SK-N-MC (cell line): Measurements from ENCODE around the gene ADAMTS6.

Experiments
- EZH2 ChIP-seq: fragments of 200-600 bp; sonication (generic); IDR thresholded peaks from one replicate; pipeline ENCODE4 v1.6.1; 2017; ENCODE audit warnings: antibody characterized with exemption
- FOXP2 ChIP-seq: optimal IDR thresholded peaks from 2 replicates; pipeline ENCODE3; 2011; ENCODE audit warnings: mild to moderate bottlenecking, moderate library complexity; ENCODE audit not compliant: insufficient read depth; ENCODE audit errors: extremely low read length, control extremely low read depth
- POLR2AphosphoS5 ChIP-seq: IDR thresholded peaks from 2 replicates; pipeline ENCODE4 v1.6.1; 2012; ENCODE audit warnings: mild to moderate bottlenecking, low read depth, low read length, borderline replicate concordance

GRCh38 chr5:65296067-65296466, 185.7 kb downstream of the ADAMTS6 start:
- no peak for TF ChIP-seq POLR2AphosphoS5
- TF ChIP-seq EZH2, result no peak
- no peak for TF ChIP-seq FOXP2
